ENCODE measurements around the gene WDFY4.

WDFY4 gene

GRCh38 chr10:48703531-48704122 lies 19.0 kb downstream of the WDFY4 start:
- H3K27ac ChIP-seq = no peak overlapping the region
- TF ChIP-seq CTCF (conservative IDR thresholded peaks at IDR 0.05) = no peak
- no peak for TF ChIP-seq ZFX (IDR thresholded peaks at IDR 0.05)

GRCh38 chr10:48704156-48704555 lies 19.5 kb downstream of the WDFY4 start:
- H3K27ac ChIP-seq = no peak overlapping the region
- no peak for TF ChIP-seq CTCF (conservative IDR thresholded peaks at IDR 0.05)

- H3K27ac ChIP-seq = no peak overlapping the region
- TF ChIP-seq CTCF (conservative IDR thresholded peaks at IDR 0.05) = no peak
- no peak for TF ChIP-seq ZFX (IDR thresholded peaks at IDR 0.05)
These were observed 20.8 kb downstream of the WDFY4 start for GRCh38 chr10:48705401-48705938.

GRCh38 chr10:48707472-48707871 lies 22.8 kb downstream of the WDFY4 start:
- no peak overlapping the region for H3K27ac ChIP-seq
- TF ChIP-seq CTCF (conservative IDR thresholded peaks at IDR 0.05) (no peak), ZFX (IDR thresholded peaks at IDR 0.05) (no peak)

- no peak for TF ChIP-seq ZFX (IDR thresholded peaks at IDR 0.05)
- TF ChIP-seq CTCF (conservative IDR thresholded peaks at IDR 0.05) = no peak
- no peak overlapping the region for H3K27ac ChIP-seq
These were observed 23.5 kb downstream of the WDFY4 start for GRCh38 chr10:48708144-48708543.

GRCh38 chr10:48710647-48711275 lies 26.1 kb downstream of the WDFY4 start:
- no peak overlapping the region for H3K27ac ChIP-seq
- TF ChIP-seq ZFX (IDR thresholded peaks at IDR 0.05) = no peak
- no peak for TF ChIP-seq CTCF (conservative IDR thresholded peaks at IDR 0.05)

- TF ChIP-seq CTCF (conservative IDR thresholded peaks at IDR 0.05) = no peak
- TF ChIP-seq ZFX (IDR thresholded peaks at IDR 0.05) = no peak
- H3K27ac ChIP-seq = no peak overlapping the region
These were observed 27.2 kb downstream of the WDFY4 start for GRCh38 chr10:48711830-48712229.

Data from C4-2B (cell line).